ENCODE results near the gene KIAA1328.

The KIAA1328 gene

GRCh38 chr18:37259711-37260110, 430.8 kb downstream of the KIAA1328 start:
- no peak for DNase-seq

GRCh38 chr18:37260367-37261093, 431.6 kb downstream of the KIAA1328 start:
- DNase-seq = no peak

- DNase-seq = no peak
Observed at GRCh38 chr18:37261246-37261840, 432.4 kb downstream of the KIAA1328 start.

GRCh38 chr18:37261988-37262387, 433.1 kb downstream of the KIAA1328 start:
- no peak for DNase-seq

- DNase-seq = no peak
Observed at GRCh38 chr18:37264956-37265355, 436.0 kb downstream of the KIAA1328 start.

GRCh38 chr18:37265382-37265781, 436.5 kb downstream of the KIAA1328 start:
- DNase-seq = no peak

GRCh38 chr18:37266290-37266689, 437.4 kb downstream of the KIAA1328 start:
- DNase-seq = no peak

GRCh38 chr18:37270038-37270665, 441.2 kb downstream of the KIAA1328 start:
- DNase-seq = no peak

GRCh38 chr18:37270666-37271052, 441.7 kb downstream of the KIAA1328 start:
- no peak for DNase-seq

GRCh38 chr18:37272226-37272625, 443.3 kb downstream of the KIAA1328 start:
- no peak for DNase-seq

- no peak for DNase-seq
Observed at GRCh38 chr18:37272841-37273240, 443.9 kb downstream of the KIAA1328 start.

GRCh38 chr18:37274309-37275236, 445.6 kb downstream of the KIAA1328 start:
- no peak for DNase-seq

- DNase-seq = no peak
Observed at GRCh38 chr18:37275237-37275741, 446.4 kb downstream of the KIAA1328 start.

- no peak for DNase-seq
Observed at GRCh38 chr18:37276111-37276890, 447.4 kb downstream of the KIAA1328 start.

GRCh38 chr18:37277804-37278203, 448.9 kb downstream of the KIAA1328 start:
- no peak for DNase-seq
